Peyer's patch (tissue), 4 donors: ENCODE results near the gene FKBP10.

ENCODE experiments used
- POLR2A ChIP-seq, 2 donors: fragments of 450-650 bp; IDR thresholded peaks; one replicate each; pipeline ENCODE4 v1.5.1; 2017; ENCODE audit warnings: antibody characterized with exemption in 2 of 2, mild to moderate bottlenecking in 2 of 2, moderate library complexity in 2 of 2
- TF ChIP-seq, protein P1 (sequence below), 6 experiments: fragments of 450-650 bp in 4 of 6; fragments of 200-600 bp in 2 of 6; sonication (generic) in 1 of 6; IDR thresholded peaks; one replicate each; pipeline ENCODE4 v1.5.1; 2017 to 2019; ENCODE audit warnings: antibody characterized with exemption in 6 of 6, mild to moderate bottlenecking in 3 of 6, moderate library complexity in 1 of 6

DNA sequence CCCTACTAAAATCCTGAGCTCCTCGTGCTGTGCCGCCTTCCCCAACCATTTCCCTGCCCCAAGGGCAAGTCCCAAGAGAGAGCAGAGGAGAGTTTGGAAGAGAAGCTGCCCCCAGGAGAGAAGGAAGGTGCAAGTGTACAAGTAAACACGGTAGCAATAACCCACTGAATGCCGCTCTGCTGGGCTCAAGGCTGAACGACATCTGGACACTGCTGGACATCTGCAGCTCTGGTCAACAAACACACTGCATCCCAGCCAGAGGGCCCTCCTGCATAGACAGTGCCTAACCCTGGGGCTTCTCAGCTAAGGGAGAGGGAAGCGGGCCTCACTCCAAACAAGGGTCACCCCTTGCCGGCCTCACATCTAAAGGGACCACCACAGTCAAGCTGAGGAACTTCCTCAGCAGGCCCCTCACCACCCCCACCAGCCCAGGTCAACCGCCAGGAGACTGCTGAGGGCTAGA is 39.0 kb upstream of the FKBP10 start:
- TF ChIP-seq, protein P1, sequence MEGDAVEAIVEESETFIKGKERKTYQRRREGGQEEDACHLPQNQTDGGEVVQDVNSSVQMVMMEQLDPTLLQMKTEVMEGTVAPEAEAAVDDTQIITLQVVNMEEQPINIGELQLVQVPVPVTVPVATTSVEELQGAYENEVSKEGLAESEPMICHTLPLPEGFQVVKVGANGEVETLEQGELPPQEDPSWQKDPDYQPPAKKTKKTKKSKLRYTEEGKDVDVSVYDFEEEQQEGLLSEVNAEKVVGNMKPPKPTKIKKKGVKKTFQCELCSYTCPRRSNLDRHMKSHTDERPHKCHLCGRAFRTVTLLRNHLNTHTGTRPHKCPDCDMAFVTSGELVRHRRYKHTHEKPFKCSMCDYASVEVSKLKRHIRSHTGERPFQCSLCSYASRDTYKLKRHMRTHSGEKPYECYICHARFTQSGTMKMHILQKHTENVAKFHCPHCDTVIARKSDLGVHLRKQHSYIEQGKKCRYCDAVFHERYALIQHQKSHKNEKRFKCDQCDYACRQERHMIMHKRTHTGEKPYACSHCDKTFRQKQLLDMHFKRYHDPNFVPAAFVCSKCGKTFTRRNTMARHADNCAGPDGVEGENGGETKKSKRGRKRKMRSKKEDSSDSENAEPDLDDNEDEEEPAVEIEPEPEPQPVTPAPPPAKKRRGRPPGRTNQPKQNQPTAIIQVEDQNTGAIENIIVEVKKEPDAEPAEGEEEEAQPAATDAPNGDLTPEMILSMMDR (IDR thresholded peaks at IDR 0.05) = no peak
- no peak for TF ChIP-seq POLR2A (IDR thresholded peaks at IDR 0.05)
